ENCODE measurements around the gene TTC16. TPM values are rescaled to one million over a fixed set of nuclear protein-coding genes. Genes with fewer than 3 reads are reported as not detected.
"Not testable (repeated sequence)": the region's sequence is repeated elsewhere in the genome, so short reads cannot be mapped to it uniquely, and the experiment has no call there.

Gene TTC16
- total and polyA plus RNA-seq, 2 donors (not counting 3 experiments of a cell fraction or from before 2014, with no cell fraction given): not detected

GRCh38 chr9:127780126-127780885 is 64.4 kb downstream of the TTC16 start:
- no peak for FAIRE-seq
- H3K9me3 ChIP-seq (replicated peaks; ENCODE audit: control insufficient read depth, insufficient read depth, low read length): no peaks in the 10 kb centered on the region

GRCh38 chr9:127780909-127781308 is 65.0 kb downstream of the TTC16 start:
- BruUV-seq (replicated peaks); H3K9me1 ChIP-seq (replicated peaks; ENCODE audit: control insufficient read depth, extremely low read depth, insufficient read depth, low read length); DNase-seq (ENCODE audit: low read depth, low spot score); H3K27ac ChIP-seq (ENCODE audit: insufficient read depth, low read depth, low read length); H3K79me2 ChIP-seq (ENCODE audit: control insufficient read depth, insufficient read depth, low read length); POLR2A ChIA-PET; H3K27me3 ChIP-seq (ENCODE audit: control insufficient read depth in 2 of 2, insufficient read depth in 2 of 2, low read length in 2 of 2); H3K36me3 ChIP-seq (ENCODE audit: control insufficient read depth in 2 of 2, extremely low read depth in 1 of 2, insufficient read depth in 2 of 2, low read length in 2 of 2); FAIRE-seq; H3K9me3 ChIP-seq (replicated peaks; ENCODE audit: control insufficient read depth, insufficient read depth, low read length); H3K9ac ChIP-seq (replicated peaks; ENCODE audit: extremely low read depth, insufficient read depth, low read length); H3K4me3 ChIP-seq (replicated peaks in 1 of 3; ENCODE audit: insufficient read depth in 1 of 3, low read depth in 1 of 3, low read length in 3 of 3); H3K4me2 ChIP-seq (ENCODE audit: insufficient read depth, low read length); intact Hi-C loops (cut with micrococcal nuclease); H4K20me1 ChIP-seq (replicated peaks; ENCODE audit: control insufficient read depth, extremely low read depth, insufficient read depth, low read length); dilution Hi-C loops (cut with MboI; ENCODE audit: extremely low pct_ligation_motif_present, low sequenced_read_pairs); H2AFZ ChIP-seq (ENCODE audit: low read depth, low read length): not testable (repeated sequence)
- CTCF ChIA-PET: interaction anchor here (1.5 to 8.8 kb wide), 2 partner anchors 15 to 46 kb away, joined by 6 to 167 read pairs; partner anchors contain the start of gene TOR2A
- H3K4me1 ChIP-seq (ENCODE audit: control insufficient read depth, extremely low read depth, insufficient read depth, low read length): peaks cover 34% of the 10 kb centered on the region

More at GRCh38 chr9:127780126-127780885, 64.4 kb downstream of the TTC16 start:
- CTCF ChIA-PET: interaction anchor here (1.5 to 8.8 kb wide), 2 partner anchors 14 to 46 kb away, joined by 6 to 167 read pairs; partner anchors contain the start of gene TOR2A
- intact Hi-C loops (cut with micrococcal nuclease): no loop called here
- Histone ChIP-seq H3K9me1 (replicated peaks; ENCODE audit: control insufficient read depth, extremely low read depth, insufficient read depth, low read length) (no peaks in the 10 kb centered on the region), H3K4me3 (replicated peaks in 1 of 3; ENCODE audit: insufficient read depth in 1 of 3, low read depth in 1 of 3, low read length in 3 of 3) (no peak overlapping the region), H3K36me3 (ENCODE audit: control insufficient read depth in 2 of 2, extremely low read depth in 1 of 2, insufficient read depth in 2 of 2, low read length in 2 of 2) (no peaks in the 10 kb centered on the region), H3K79me2 (ENCODE audit: control insufficient read depth, insufficient read depth, low read length) (no peaks in the 10 kb centered on the region), H2AFZ (ENCODE audit: low read depth, low read length) (no peak overlapping the region), H3K4me2 (ENCODE audit: insufficient read depth, low read length) (no peak overlapping the region), H3K27ac (ENCODE audit: insufficient read depth, low read depth, low read length) (no peak overlapping the region), H3K9ac (replicated peaks; ENCODE audit: extremely low read depth, insufficient read depth, low read length) (no peak overlapping the region), H4K20me1 (replicated peaks; ENCODE audit: control insufficient read depth, extremely low read depth, insufficient read depth, low read length) (no peaks in the 10 kb centered on the region), H3K4me1 (ENCODE audit: control insufficient read depth, extremely low read depth, insufficient read depth, low read length) (peaks cover 34% of the 10 kb centered on the region), H3K27me3 (ENCODE audit: control insufficient read depth in 2 of 2, insufficient read depth in 2 of 2, low read length in 2 of 2) (no peaks in the 10 kb centered on the region)
- TF ChIP-seq FOS (IDR thresholded peaks at IDR 0.05; ENCODE audit: borderline replicate concordance, insufficient read depth, low read length): no peak
- no peak for TF ChIP-seq POLR2A (IDR thresholded peaks at IDR 0.05; ENCODE audit: low read depth, low read length)
- TF ChIP-seq JUN (IDR thresholded peaks at IDR 0.05; ENCODE audit: borderline replicate concordance, insufficient read depth, insufficient read length, low read depth): no peak
- no peak for TF ChIP-seq POLR2AphosphoS5 (IDR thresholded peaks at IDR 0.05; ENCODE audit: insufficient read depth, low read depth, low read length)
- no peak for TF ChIP-seq MYC (IDR thresholded peaks at IDR 0.05; ENCODE audit: low read depth, low read length)
- TF ChIP-seq GATA2 (IDR thresholded peaks at IDR 0.05; ENCODE audit: insufficient read depth, insufficient read length, low read depth, low read length): no peak
- no peak for TF ChIP-seq MAX (IDR thresholded peaks at IDR 0.05; ENCODE audit: insufficient read depth, insufficient read length)
- no peak for TF ChIP-seq EZH2 (IDR thresholded peaks at IDR 0.05; ENCODE audit: borderline replicate concordance, low read depth, low read length, severe bottlenecking)
- TF ChIP-seq CTCF (IDR thresholded peaks at IDR 0.05; ENCODE audit: extremely low read depth in 1 of 2, insufficient read depth in 1 of 2, low read depth in 1 of 2, low read length in 2 of 2): no peak
- no peak for DNase-seq (ENCODE audit: low read depth, low spot score)
- dilution Hi-C loops (cut with MboI; ENCODE audit: extremely low pct_ligation_motif_present, low sequenced_read_pairs): no loop called here
- no TSS peak for BruUV-seq (replicated peaks)
- POLR2A ChIA-PET: no interaction called here
